ENCODE measurements around the gene NLGN2.
"Not testable (repeated sequence)": the region's sequence is repeated elsewhere in the genome, so short reads cannot be mapped to it uniquely, and the experiment has no call there.

NLGN2 gene

DNA sequence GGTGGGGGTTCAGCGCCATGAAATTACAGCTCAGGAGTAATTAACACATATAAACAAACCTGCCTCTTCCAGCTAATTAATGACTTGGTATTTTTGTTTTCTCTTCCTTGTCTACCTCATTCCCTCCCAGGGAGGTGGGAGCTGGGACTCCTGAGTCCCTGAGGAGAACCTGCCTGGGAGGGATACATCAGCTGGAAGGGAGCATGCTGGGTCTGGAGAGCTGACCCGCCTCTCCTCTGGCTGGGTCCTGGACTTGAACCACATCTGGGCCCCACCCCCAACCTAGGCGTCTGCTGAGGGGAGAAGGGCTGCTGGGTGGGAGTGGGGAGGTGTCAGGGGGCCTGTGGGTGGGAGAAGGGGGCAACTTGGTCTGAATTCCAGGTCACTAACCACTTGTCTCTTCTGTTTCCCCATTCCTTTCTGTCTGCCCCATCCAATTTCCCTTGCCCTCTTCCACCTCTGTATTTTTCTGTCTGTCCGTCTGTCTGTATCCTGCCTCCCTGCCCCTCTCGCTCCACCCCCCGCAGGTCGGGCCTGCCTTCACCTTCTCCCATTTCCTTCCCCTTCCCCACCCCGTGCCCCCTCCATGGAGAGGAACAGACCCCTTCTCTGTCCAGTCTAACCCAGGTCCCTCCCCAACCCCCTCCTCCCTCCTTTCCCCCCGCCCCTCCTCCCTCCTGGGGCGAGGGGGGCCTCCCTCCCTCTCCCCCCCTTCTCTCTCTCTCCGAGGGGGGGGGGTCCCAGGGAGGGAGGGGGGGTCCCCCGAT is at the start of gene NLGN2:
TSS of gene NLGN2 (plus strand) at position 361 of the 767 bp plus-strand sequence. CDS start 411 bp downstream, outside the sequence.
- no peak for DNase-seq

DNA sequence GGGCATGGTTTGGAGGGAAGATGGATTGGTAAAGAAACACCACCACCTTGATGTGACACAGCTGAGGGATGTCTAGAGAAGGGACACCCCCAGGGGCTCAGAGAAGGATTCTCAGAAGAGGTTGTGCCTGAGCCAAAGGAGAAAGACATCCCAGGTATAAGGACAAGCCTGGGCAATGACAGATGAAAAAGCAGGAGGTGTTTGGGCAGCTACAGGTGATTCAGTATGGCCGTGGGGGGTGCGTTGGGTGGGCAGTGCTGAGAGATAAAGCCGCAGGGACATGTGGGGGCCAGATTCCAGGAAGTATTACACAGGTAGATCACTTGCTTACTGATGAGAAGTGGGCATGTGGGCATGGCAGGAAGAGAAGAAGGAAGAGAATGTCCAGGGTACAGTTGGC is 45.7 kb upstream of the NLGN2 start:
- no peak for DNase-seq

DNA sequence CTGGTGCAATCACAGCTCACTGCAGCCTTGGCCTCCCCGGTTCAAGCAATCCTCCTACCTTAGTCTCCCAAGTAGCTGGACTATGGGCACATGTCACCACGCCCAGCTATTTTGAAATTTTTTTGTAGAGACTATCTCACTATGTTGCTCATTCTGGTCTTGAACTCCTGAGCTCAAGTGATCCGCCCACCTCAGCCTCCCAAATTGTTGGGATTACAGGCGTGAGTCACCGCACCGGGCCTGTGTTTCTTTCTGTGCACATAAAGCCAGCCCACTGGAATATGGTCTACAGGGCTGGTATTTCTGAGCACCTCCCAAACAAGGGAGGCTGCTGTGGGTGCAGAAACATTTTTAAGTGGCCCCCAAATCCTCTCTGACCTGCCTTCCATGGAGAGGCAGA is 44.3 kb upstream of the NLGN2 start:
- no peak for DNase-seq

DNA sequence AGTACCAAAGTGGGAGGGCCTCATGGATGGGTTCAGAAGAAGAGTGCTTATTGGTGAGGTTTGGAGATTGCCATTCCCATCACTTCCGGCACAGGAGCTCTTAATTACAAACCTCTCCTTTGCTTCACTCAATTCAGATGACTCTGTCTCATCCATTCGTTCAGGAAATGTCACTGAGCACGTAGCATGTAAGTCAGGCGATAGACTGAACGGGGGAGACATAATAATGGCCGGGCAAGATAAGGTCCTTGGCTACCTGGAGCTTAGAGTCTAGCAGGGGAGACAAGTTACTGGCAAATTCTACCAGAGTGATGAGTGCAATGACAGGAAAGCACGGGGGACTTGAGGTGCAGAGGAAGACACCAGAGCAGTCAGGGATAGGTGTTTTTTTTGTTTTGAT is 41.7 kb upstream of the NLGN2 start:
- not testable (repeated sequence) for DNase-seq

DNA sequence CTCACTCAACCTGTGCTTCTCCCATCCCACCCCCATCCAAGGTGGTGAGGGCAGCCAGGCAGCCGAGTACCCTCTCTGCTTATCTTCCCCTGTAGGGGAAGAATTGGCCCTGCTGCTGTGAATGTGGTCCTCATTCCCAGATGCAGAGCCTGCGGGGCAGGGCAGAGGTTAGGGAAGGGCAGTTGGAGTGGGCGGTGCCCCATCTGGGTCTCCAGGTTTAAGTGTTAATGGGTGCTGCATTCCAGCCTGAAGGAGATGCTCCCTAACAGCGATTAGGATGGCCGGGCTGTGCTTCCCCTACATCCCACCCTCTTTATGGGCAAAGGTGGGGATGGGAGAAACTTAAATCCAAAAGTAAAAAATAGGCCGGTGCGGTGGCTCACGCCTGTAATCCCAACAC is 40.6 kb upstream of the NLGN2 start:
- no peak for DNase-seq

DNA sequence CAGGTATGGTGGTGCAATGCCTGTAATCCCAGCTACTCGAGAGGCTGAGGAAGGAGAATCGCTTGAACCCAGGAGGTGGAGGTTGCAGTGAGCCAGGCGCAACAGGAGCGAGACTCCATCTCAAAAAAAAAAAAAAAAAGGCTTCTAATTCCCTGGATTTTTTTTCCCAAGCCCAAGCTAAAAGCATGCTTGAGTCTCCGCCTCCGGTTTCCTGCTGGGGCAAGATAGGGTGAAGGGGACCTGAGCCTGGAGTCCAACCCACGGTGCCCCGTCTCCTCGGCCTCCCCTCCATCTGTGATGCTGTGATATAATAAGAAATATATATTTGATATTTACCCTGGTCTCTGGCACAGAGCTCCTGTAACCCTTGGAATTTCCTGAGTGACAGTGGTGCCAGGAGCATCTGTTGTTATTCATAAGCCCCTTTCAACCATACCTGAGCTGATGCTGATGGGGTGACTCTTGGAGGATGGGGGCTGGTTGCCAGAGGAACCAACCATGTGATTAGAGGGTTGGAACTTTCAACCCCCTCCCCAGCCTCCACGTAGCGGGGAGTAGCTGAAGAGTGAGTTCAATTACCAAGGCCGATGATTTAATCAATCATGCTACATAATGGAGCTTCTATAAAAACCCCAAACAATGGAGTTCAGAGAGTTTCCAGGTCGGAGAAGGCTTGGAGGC is 39.6 kb upstream of the NLGN2 start:
- DNase-seq = no peak

DNA sequence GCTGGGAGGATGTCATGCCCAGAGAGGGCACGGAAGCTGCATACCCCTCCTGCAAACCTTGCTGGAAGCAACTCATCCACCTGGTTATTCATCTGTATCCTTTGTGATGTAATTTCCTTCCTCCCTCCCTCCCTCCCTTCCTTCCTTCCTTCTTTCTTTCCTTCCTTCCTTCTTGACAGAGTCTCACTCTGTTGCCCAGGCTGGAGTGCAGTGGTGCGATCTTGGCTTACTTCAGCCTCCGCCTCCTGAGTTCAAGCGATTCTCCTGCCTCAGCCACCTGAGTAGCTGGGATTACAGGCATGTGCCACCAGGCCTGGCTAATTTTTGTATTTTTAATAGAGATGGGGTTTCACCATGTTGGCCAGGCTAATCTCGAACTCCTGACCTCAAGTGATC is 39.0 kb upstream of the NLGN2 start:
- DNase-seq = not testable (repeated sequence)

DNA sequence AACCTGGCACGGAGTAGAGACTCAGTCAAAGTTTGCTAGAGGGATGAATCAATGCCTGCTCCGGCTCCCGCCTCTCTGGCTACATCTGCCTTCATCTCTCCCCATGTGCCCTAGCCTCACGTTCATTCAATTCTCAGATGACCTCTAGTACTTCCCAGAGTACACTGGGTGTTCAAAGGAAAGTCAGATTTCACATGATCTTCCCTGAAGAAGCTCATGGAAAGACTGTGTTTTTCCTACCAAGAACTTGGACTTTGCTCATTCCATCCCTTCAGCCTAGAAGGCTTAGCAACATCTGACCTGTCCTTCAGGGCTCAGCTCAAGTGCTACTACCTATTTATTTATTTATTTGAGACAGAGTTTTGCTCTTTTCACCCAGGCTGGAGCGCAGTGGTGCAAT is 37.8 kb upstream of the NLGN2 start:
- no peak for DNase-seq

DNA sequence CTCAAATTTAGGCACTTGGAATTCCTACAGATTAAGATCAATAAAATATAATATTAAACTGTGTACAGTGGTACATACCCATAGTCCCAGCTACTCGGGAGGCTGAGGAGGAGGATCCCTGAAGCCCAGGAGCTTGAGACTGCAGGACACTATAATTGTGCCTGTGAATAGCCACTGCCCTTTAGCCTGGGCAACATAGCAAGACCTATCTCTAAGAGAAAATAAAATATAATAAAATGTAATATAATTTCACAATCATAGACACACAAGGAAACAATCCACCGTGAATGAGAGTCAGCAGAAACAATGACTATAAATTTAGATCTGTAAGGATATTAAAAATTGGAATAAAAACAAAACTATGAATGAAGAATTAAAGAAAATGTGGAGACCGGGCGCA is 36.8 kb upstream of the NLGN2 start:
- DNase-seq = no peak

DNA sequence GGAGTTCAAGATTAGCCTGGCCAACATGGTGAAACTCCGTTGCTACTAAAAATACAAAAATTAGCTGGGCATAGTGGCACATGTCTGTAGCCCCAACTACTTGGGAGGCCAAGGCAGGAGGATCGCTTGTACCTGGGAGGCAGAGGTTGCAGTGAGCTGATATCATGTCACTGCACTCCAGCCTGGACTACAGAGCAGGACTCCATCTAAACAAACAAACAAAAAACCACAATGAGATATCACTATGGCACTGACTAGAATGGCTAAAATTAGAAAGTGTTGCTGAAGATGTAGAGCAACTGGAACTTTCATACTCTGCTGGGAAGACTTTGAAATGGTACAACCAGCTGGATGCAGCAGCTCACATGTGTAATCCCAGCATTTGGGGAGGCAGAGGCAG is 33.3 kb upstream of the NLGN2 start:
- no peak for DNase-seq

DNA sequence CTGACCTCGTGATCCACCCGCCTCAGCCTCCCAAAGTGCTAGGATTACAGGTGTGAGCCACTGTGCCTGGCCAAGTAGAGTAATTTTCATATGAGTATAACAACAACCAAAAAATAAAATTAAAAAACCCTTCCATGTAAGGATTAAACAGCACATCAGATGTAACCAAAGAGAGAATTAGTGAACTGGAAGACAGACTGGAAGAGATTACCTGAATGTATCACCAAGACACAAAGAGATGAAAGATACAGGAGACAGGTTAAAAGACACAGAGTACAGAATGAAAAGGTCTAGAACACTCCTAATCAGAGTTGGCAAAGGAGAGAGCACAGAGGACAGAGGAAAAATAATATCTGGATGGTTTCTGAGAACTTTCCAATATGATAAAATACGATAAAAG is 28.5 kb upstream of the NLGN2 start:
- DNase-seq = no peak

DNA sequence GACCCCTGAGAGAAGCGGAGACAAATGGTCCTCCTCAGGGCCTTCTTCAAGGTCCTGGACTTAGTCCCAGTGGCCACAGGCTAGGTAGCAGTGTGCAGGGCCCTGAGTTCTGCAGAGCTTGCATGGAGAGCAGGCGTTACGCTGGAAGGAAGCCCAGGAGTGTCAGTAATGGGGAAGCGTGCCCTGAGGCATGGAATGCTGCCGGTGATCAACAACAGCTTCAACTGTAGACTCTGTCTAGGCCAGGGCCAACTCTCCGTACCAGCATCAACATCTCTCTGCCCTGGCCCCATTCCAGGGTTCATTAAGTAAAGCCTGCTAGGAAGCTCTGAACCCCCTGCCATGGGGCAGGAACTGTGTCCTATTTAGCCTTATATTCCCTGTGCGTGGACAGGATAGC is 27.3 kb upstream of the NLGN2 start:
- DNase-seq = no peak

DNA sequence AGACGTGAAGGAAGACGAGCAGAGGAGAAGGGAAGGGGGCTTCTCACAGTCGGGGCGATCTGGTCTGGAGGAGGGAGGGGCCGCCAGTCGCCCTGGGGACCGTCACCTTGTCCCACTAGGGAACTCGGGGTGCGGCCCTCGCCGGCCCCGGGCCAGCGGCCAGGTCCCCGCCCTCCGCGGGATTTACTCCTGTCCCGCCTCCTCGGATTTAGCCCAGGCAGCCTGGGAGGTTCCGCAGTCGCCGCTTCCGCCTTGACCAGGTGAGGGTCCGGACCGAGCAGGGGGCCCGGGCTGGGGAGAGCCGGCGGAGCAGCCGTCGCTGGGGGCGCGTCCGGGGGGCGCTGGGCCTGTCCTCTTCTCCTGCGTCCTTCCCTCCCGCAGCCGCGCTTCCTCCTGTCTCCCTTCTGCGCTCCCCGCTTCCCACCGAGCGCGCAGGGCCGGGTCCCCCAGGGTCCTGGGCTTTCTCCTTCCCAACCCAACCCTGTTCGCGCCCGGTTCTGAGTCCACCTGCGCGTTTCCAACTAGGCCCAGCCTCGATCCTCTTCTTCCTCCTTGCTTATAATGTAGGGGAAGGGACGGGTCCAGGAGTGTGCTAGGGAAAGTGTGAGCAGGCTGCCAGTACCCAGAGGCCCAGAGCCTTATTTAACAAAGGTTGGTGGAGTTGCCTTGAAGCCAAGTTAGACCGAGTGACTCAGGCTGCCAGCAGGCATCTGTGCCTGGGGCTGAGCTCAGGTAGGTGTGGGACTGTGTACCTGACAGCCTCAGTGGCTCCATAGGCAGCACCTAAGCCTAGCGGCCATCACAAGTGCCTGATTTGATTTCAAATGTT is 26.6 kb upstream of the NLGN2 start, which contains the start of gene TNK1:
TSS of gene TNK1 (plus strand) at position 235 of the 829 bp plus-strand sequence. CDS start 1,838 bp downstream, outside the sequence.
- DNase-seq = no peak

DNA sequence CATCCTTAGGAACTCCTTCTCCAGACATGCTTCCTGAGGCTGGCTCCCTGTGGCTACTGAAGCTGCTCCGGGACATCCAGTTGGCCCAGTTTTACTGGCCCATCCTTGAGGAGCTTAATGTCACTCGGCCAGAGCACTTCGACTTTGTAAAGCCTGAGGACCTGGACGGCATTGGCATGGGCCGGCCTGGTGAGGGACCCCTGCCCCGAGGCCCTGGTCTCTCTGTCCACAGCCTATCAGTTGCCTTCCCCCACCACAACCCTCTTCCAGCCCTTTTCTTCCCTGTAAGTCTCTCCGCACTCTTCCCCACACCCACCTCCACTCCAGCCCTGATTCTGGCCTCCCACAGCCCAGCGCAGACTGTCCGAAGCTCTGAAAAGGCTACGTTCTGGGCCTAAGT is 24.7 kb upstream of the NLGN2 start:
- DNase-seq = no peak

DNA sequence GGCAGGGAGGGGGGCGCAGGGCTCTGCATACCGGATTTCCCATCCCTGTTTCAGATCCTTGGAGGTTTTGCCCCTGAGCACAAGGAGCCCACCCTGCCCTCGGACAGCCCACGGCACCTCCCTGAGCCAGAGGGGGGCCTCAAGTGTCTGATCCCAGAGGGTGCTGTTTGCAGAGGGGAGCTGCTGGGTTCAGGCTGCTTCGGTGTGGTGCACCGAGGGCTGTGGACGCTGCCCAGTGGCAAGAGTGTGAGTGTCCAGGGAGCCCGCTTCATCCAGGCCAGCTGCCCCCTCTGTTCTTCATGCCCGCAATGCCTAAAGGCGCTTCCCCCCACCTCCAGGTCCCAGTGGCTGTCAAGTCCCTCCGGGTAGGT is 24.3 kb upstream of the NLGN2 start:
- no peak for DNase-seq

DNA sequence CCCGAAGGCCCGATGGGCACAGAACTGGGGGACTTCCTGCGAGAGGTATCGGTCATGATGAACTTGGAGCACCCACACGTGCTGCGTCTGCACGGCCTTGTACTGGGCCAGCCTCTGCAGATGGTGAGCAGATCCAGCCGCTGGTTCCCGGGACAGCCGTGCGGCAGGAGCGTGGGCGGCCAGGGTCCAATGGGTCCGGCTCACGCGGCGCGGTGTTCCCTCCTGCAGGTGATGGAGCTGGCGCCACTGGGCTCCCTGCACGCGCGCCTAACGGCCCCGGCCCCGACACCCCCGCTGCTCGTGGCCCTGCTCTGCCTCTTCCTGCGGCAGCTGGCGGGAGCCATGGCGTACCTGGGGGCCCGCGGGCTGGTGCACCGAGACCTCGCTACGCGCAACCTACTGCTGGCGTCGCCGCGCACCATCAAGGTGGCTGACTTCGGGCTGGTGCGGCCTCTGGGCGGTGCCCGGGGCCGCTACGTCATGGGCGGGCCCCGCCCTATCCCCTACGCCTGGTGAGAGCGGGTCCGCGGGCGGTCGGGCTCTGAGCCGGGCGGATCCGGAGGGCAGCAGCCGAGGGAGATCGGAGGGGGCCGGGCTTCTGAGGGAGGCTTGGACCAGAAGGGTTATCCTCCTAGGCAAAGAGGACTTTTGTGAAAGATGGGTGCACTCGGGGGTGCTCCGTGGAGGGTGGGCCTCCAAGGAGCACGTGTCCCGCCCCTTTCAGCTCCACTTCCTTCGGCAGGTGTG is 23.7 kb upstream of the NLGN2 start:
- no peak for DNase-seq

DNA sequence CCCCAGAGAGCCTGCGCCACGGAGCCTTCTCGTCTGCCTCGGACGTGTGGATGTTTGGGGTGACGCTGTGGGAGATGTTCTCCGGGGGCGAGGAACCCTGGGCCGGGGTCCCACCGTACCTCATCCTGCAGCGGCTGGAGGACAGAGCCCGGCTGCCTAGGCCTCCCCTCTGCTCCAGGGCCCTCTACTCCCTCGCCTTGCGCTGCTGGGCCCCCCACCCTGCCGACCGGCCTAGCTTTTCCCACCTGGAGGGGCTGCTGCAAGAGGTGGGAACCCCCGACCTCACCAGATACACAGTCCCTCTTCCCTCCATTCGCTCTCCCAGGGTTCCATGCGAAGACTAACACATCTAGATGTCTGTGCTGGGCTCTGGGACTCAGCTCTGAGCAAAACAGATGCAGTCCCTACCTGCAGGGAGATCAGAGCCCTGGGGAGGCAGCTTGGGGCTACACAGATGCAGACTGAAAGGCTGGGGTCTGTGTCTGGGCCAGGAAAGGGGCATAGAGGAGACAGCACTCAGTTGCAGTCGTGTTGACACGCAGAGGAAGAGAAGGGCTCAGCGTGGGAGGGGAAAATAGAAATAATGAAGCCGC is 23.1 kb upstream of the NLGN2 start:
- DNase-seq = no peak

DNA sequence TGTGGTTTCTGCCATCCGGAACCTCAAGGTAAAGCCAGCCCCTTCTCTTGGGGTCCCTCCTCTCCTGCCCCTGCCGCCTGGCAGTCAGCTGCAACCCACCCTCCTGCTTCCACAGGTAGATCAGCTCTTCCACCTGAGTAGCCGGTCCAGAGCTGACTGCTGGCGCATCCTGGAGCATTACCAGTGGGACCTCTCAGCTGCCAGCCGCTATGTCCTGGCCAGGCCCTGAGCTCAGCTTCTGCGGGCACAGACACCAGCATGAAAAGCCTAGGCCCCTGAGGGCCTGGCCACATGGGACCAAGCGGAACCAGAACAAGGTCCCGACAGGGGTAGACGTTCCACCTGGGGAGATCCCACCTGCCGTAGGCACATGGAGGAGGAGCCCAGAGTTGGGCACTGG is 18.8 kb upstream of the NLGN2 start:
- no peak for DNase-seq

DNA sequence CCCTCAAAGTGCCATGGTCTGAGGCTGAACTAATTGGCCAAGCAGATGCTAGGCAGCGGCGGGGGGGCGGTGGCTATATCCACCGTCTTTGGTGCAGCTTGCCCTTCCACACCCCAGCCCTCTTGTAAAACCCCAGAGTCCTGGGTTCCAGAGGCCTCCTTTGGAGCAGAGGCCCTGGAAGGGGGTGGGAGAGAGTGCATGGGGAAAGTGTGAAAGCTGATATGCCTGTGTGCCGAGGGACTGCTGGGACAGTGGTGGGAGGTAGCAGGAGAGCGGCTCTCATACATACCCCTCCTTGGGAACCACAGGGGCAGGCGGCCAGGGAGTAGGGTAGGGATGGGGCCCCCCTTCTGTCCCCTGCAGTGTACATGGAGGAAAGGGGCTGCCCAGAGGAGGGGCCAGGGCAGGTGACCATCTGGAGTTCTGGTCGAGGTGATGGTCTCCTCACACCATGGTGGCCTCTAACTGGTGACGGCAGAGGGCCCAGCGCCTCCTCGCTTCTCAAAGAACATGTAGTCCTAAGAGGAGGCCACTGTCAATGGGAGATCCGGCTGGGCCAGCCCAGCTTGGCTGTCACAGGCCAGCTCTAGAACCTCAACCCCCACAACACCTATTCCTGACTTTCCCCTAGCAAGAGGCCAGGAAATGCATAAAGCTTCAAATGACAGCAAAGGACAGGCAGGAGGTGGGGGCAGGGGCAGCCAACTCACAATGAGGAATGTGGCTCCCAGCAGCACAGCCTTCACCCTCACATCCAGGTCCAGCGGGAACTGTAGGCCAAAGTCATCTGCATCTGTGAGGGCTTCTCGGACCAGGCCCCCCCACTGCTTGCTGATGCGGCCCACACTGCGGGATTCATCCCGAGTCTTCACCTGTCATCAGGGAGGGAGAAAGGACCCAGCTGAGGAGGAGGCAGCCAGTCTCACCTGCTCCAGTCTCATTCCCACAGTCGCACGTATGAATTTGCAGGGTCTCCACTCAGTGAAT is 17.4 kb upstream of the NLGN2 start:
- no peak for DNase-seq

DNA sequence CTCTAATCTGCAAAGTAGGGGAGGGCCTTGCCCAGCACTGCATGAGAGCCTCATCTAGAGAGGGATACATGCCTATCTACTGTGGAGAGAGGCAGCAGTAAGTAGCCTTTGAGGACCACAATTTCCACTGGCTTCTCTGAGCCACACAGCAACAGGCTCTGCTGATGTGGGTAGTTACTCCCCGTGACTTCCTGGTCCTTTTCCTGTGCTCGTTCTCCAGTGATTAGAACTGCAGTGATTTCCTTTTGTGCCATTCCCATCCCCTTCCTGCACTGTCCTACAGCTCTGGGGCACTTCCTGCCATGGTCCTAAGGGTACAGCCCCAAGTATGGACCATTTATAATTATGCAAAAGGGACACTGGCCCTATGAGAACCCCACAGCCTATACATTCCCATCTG is 16.3 kb upstream of the NLGN2 start:
- no peak for DNase-seq

Data from DMS 273 treated with DMSO at 0.1 percent for 48 hours (cell line).